HL-60 (cell line): ENCODE results near the gene SARNP.

ENCODE experiments used
- DNase-seq, 2 experiments: peaks; one replicate each; pipeline ENCODE4 v3.0.0-alpha.2; 2010 to 2020; ENCODE audit warnings: low read depth in 1 of 2, low spot score in 1 of 2
- H3K27ac ChIP-seq: fragments of 250-450 bp; sonication (Bioruptor Pico); replicated peaks from 2 replicates; pipeline ENCODE4 v1.5.1; 2020; ENCODE audit warnings: mild to moderate bottlenecking, moderate library complexity
- H3K27me3 ChIP-seq: fragments of 250-450 bp; sonication (Bioruptor Pico); 2 replicates; pipeline ENCODE4 v1.5.1; 2021; ENCODE audit warnings: mild to moderate bottlenecking, moderate library complexity; ENCODE audit not compliant: insufficient read depth, poor library complexity, severe bottlenecking
- H3K4me3 ChIP-seq: replicated peaks from 2 replicates; pipeline ENCODE4 v1.5.1; 2011; ENCODE audit warnings: mild to moderate bottlenecking, control low read depth, low read length; ENCODE audit not compliant: insufficient read depth
- CTCF ChIP-seq: IDR thresholded peaks from one replicate; pipeline ENCODE4 v1.5.1; 2011; ENCODE audit warnings: low read length, control low read depth, inconsistent platforms; ENCODE audit not compliant: insufficient read depth
- GABPA ChIP-seq: IDR thresholded peaks from 2 replicates; pipeline ENCODE4 v1.6.1; 2012; ENCODE audit warnings: low read depth
- POLR2AphosphoS5 ChIP-seq: IDR thresholded peaks from 2 replicates; pipeline ENCODE4 v1.6.1; 2012; ENCODE audit warnings: low read depth
- REST ChIP-seq: IDR thresholded peaks from 2 replicates; pipeline ENCODE4 v1.6.1; 2012; ENCODE audit warnings: low read depth; ENCODE audit not compliant: insufficient replicate concordance
- SPI1 ChIP-seq: IDR thresholded peaks from 2 replicates; pipeline ENCODE4 v1.6.1; 2012; ENCODE audit warnings: low read depth, mild to moderate bottlenecking, borderline replicate concordance

Gene SARNP

GRCh38 chr12:55828357-55828756, 10.8 kb upstream of the SARNP start:
- Histone ChIP-seq H3K27ac (no peak overlapping the region; the same call in 1 of the 2 replicates), H3K4me3 (no peak overlapping the region; the same call in 1 of the 2 replicates), H3K27me3 (no peaks in the 10 kb centered on the region)
- TF ChIP-seq REST (no peak), POLR2AphosphoS5 (no peak), CTCF (no peak), GABPA (no peak), SPI1 (no peak)
- DNase-seq = no peak

- no peak overlapping the region for H3K27ac ChIP-seq
- no peak for DNase-seq
Measured at GRCh38 chr12:55827806-55828205, 10.3 kb upstream of the SARNP start.

GRCh38 chr12:55824726-55825125, 7.2 kb upstream of the SARNP start:
- Histone ChIP-seq H3K4me3 (no peak overlapping the region), H3K27me3 (no peaks in the 10 kb centered on the region), H3K27ac (no peak overlapping the region)
- no peak for TF ChIP-seq REST
- no peak for TF ChIP-seq SPI1
- no peak for TF ChIP-seq GABPA
- no peak for TF ChIP-seq CTCF
- no peak for TF ChIP-seq POLR2AphosphoS5
- no peak for DNase-seq

More at GRCh38 chr12:55827806-55828205, 10.3 kb upstream of the SARNP start:
- no peak overlapping the region; the same call in 1 of the 2 replicates for H3K4me3 ChIP-seq
- H3K27me3 ChIP-seq = no peaks in the 10 kb centered on the region
- TF ChIP-seq SPI1 = no peak
- TF ChIP-seq REST = no peak
- TF ChIP-seq POLR2AphosphoS5 = no peak; the same call in 1 of the 2 replicates
- TF ChIP-seq GABPA = no peak
- TF ChIP-seq CTCF = no peak
